GM06990 (cell line): ENCODE results near the gene SKOR1.

Experiments used
- DNase-seq: peaks from one replicate; pipeline ENCODE4 v3.0.0-alpha.2; 2011; ENCODE audit not compliant: insufficient read length; ENCODE audit errors: extremely low read depth
- H3K27me3 ChIP-seq: replicated peaks from 2 replicates; pipeline ENCODE4 v1.6.0; 2011; ENCODE audit warnings: low read length; ENCODE audit not compliant: control insufficient read depth, insufficient read depth
- H3K36me3 ChIP-seq: 2 replicates; pipeline ENCODE4 v1.5.1; 2011; ENCODE audit warnings: low read length; ENCODE audit not compliant: control insufficient read depth, insufficient read depth
- H3K4me3 ChIP-seq: replicated peaks from 2 replicates; pipeline ENCODE4 v1.5.1; 2011; ENCODE audit warnings: low read depth, mild to moderate bottlenecking, control low read depth, low read length
- TF ChIP-seq, protein P1 (sequence below): IDR thresholded peaks from 2 replicates; pipeline ENCODE4 v1.5.1; 2011; ENCODE audit warnings: low read length, control low read depth, mild to moderate bottlenecking, inconsistent platforms; ENCODE audit not compliant: insufficient read depth, poor library complexity, severe bottlenecking

The SKOR1 gene

DNA sequence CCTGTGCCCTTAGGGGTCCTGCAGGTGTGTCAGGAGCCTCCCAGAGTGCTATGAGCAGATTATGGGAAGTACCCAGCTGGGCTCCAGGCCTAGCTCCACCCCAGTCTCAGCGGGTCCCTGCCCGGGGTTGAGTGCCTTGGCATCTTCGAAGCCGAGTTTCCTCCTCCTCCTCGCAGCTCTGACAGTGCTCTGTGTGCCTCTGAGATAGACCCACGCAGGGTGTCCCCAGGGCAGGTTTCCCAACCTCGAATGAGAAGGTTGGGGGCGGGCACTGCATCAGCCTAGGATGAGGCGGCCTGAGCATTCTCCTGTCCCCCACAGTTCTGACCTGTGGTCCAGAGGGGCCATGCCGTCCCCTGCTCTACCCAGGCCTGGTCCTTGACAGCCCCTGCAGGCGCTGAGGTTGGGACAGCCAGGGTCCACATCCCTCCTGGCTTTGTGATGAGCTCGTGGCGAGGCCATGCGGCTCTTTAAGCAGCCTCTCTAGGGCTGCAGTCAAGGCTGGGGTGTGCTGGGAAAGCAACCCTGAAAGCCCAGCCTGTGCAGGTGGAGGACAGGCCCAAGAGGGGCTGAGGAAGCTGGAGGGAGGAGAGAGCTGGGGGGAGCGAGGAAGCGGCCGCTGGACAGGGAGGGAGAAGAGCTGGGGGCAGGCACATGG, 20.2 kb upstream of the SKOR1 start:
- Histone ChIP-seq H3K36me3 (no peaks in the 10 kb centered on the region), H3K27me3 (no peaks in the 10 kb centered on the region), H3K4me3 (no peak overlapping the region)
- TF ChIP-seq, protein P1, sequence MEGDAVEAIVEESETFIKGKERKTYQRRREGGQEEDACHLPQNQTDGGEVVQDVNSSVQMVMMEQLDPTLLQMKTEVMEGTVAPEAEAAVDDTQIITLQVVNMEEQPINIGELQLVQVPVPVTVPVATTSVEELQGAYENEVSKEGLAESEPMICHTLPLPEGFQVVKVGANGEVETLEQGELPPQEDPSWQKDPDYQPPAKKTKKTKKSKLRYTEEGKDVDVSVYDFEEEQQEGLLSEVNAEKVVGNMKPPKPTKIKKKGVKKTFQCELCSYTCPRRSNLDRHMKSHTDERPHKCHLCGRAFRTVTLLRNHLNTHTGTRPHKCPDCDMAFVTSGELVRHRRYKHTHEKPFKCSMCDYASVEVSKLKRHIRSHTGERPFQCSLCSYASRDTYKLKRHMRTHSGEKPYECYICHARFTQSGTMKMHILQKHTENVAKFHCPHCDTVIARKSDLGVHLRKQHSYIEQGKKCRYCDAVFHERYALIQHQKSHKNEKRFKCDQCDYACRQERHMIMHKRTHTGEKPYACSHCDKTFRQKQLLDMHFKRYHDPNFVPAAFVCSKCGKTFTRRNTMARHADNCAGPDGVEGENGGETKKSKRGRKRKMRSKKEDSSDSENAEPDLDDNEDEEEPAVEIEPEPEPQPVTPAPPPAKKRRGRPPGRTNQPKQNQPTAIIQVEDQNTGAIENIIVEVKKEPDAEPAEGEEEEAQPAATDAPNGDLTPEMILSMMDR, result no peak
- no peak for DNase-seq

DNA sequence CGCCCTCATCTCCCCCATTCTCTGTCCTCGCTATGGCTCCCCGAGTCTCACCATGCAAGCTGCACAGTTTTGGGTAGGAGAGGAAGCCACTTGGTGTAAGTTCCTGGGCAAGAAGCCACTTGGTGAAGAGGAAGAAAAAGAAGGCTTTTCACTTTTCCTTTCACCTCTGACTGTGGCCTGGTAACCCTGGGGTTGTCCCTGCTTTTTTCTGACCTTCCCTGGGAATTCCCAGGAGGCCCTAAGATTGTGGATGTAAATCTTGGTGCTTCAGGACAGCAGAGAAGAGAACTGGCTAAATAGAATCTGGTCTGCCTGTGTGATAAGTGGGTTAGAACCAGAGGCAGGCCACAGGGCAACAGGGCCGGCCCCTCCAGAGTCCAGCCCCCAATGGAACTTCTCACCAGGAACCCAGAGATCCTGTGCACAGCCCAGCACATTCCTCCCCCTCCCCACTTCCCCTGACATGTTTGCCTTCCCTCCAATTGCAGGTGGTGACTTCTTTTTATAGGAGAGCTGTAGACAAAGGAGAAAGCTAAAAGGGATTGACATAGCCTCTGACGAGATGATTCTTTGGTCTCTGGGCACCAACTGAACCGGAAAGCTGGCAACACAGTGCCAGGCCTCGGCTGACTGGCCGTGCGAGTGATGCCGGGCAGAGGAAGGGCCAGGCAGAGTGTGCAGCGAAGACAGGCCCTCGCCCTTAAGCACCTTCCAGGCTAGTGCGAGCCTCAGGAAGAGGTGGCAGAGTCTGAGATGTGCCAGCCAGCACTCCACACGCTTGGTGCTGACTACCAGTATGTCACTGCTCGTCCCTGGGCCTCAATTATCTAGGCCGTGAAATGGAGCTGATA, 19.4 kb upstream of the SKOR1 start:
- no peak for DNase-seq
- H3K27me3 ChIP-seq, result no peaks in the 10 kb centered on the region
- TF ChIP-seq, protein P1, result no peak
- H3K36me3 ChIP-seq, result no peaks in the 10 kb centered on the region
- H3K4me3 ChIP-seq, result no peak overlapping the region

DNA sequence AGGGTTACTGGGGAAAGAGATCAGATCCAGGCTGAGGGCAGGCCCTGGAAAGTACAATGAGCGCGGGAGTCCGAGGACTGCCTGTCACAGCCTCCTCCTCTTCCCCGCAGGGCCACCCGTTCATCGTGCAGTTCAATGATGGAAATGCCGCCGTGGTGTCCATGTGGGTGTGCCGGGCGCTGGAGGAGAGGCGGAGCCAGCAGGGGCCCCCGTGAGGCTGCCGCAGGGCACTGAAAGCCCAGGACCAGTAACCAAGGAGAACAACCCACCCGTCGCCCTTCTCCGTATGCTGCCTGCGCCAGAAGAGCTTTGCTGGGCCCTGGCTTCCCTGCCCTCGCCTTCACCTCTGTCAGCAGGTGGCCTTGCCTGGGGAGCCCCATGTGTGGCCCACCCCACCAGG, 18.8 kb upstream of the SKOR1 start:
- Histone ChIP-seq H3K27me3 (no peaks in the 10 kb centered on the region), H3K4me3 (no peak overlapping the region), H3K36me3 (no peaks in the 10 kb centered on the region)
- no peak for DNase-seq
- TF ChIP-seq, protein P1, result no peak

DNA sequence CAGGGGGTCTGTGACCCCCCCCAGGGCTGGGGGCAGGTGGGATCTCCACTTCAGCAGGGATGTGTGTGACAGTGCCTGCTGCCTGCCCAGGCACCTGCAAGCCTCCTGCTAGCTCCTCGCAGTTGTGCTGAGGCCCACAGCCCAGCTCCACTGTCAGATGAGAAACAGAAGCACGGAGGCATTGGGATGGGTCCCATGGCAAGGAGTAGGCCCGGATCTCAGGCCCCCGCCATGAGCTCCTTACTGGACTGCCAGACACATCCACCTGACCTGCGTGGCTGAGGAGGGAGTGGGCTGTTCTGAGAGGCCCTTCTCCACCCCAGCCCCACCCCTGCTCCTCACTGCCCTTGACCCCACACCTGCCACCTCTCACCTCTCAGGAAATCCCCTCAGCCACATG, 18.2 kb upstream of the SKOR1 start:
- Histone ChIP-seq H3K27me3 (no peaks in the 10 kb centered on the region), H3K36me3 (no peaks in the 10 kb centered on the region), H3K4me3 (no peak overlapping the region)
- TF ChIP-seq, protein P1, result no peak
- no peak for DNase-seq

DNA sequence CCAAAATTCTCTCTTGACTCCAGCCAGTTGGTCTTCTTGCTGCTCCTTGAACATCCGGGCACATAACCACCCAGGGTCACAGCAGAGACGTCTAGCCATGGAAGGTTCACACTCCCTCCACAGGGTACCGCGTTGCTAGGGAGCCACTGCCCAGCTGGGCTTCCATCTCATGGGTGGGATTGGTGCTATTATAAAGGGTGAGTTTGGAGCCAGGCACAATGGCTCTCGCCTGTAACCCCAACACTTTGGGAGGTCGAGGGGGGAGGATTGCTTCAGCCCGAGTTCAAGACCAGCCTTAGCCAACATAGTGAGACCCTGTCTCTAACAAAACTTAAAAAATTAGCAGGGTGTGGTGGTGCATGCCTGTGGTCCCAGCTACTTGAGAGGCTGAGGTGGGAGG, 17.5 kb upstream of the SKOR1 start:
- no peak for DNase-seq
- TF ChIP-seq, protein P1, result no peak

More for the DNA sequence above, 17.5 kb upstream of the SKOR1 start:
- Histone ChIP-seq H3K27me3 (no peaks in the 10 kb centered on the region), H3K36me3 (no peaks in the 10 kb centered on the region), H3K4me3 (no peak overlapping the region)
